ENCODE results near the gene SH3PXD2A. TPM values are rescaled to one million over a fixed set of nuclear protein-coding genes. Genes with fewer than 3 reads are reported as not detected.
"Not testable (repeated sequence)": the region's sequence is repeated elsewhere in the genome, so short reads cannot be mapped to it uniquely, and the experiment has no call there.

SH3PXD2A gene
- total and polyA plus RNA-seq, 12 donors = 6.9 to 44.9 (median 34.4) TPM

DNA sequence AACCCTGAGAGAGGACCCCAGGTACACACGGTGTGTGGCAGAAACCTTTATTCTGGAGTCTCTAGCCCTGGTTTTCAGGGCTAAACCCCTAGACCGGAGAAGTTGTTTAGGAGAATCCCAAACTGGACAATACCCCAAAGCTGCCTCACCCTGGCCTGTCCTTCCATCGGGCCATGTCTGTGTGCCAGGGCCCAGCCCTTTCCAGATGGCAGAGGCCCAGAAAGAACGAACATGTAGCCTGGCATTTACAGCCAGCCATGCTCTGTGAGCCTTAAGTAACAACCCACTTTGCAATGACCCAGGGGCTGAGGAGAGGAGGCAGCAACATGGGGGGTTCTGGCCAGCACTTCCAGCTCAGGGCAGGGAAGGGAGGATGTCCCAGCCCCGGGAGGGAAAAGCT is 219.8 kb downstream of the SH3PXD2A start:
- intact Hi-C loops (cut with DNase I) = no loop called here
- Histone ChIP-seq H3K27me3 (no peaks in the 10 kb centered on the region), H3K4me3 (no peak overlapping the region), H3K4me1 (peaks cover 29 to 67% (median 51%) of the 10 kb centered on the region in 9 donors), H3K36me3 (peaks cover 0 to 17% (median 0%) of the 10 kb centered on the region in 9 donors), H3K9me3 (no peaks in the 10 kb centered on the region), H3K27ac (peak overlapping the region in 6 of 10 donors; percentile 6 to 65 (median 46))
- ATAC-seq = peak in 7 of 8 donors; percentile 12 to 62 (median 36)
- WGBS, 2 donors = 48 to 57% methylated on average over 5 of the region's 5 CpGs
- TF ChIP-seq, protein P1, sequence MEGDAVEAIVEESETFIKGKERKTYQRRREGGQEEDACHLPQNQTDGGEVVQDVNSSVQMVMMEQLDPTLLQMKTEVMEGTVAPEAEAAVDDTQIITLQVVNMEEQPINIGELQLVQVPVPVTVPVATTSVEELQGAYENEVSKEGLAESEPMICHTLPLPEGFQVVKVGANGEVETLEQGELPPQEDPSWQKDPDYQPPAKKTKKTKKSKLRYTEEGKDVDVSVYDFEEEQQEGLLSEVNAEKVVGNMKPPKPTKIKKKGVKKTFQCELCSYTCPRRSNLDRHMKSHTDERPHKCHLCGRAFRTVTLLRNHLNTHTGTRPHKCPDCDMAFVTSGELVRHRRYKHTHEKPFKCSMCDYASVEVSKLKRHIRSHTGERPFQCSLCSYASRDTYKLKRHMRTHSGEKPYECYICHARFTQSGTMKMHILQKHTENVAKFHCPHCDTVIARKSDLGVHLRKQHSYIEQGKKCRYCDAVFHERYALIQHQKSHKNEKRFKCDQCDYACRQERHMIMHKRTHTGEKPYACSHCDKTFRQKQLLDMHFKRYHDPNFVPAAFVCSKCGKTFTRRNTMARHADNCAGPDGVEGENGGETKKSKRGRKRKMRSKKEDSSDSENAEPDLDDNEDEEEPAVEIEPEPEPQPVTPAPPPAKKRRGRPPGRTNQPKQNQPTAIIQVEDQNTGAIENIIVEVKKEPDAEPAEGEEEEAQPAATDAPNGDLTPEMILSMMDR (IDR thresholded peaks at IDR 0.05) = no peak
- peak; percentile 45 to 53 for DNase-seq

DNA sequence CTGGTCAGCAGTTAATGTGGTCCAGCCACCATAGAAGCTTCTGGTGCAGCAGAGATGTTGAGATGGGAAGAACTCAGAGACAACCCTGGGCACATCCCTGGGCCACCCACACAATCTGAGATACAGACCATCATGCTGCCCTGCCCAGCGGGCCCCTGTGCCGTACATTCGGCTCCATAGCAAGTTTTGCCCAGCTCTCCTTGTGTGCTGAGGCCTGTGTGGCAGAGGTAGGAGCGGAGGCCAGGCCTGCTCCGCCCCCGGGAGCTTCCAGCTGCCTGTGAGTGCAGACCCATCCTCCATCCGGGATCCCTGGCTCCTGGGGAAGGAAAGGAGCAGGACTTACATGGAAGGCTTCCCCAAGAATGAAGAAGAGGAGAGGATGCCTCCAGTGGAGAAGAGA is 221.5 kb downstream of the SH3PXD2A start:
- Histone ChIP-seq H3K4me3 (no peak overlapping the region), H3K4me1 (peaks cover 27 to 63% (median 37%) of the 10 kb centered on the region in 9 donors), H3K27ac (no peak overlapping the region), H3K9me3 (no peaks in the 10 kb centered on the region), H3K36me3 (peaks cover 0 to 20% (median 0%) of the 10 kb centered on the region in 9 donors), H3K27me3 (no peaks in the 10 kb centered on the region)
- 92 to 96% methylated on average over 7 of the region's 7 CpGs for WGBS, 2 donors
- TF ChIP-seq, protein P1 (IDR thresholded peaks at IDR 0.05) = no peak
- DNase-seq = no peak
- no peak for ATAC-seq
- intact Hi-C loops (cut with DNase I) = no loop called here

GRCh38 chr10:103632871-103633270 is 222.5 kb downstream of the SH3PXD2A start:
- H3K36me3 ChIP-seq = peaks cover 0 to 25% (median 0%) of the 10 kb centered on the region in 9 donors
- WGBS, 2 donors = 91% methylated on average over 6 of the region's 6 CpGs

GRCh38 chr10:103632247-103632642 is 223.1 kb downstream of the SH3PXD2A start:
- peak in 5 of 8 donors; percentile 28 to 53 (median 49) for ATAC-seq
- DNase-seq = no peak
- intact Hi-C loops (cut with DNase I) = no loop called here
- TF ChIP-seq, protein P1 (IDR thresholded peaks at IDR 0.05) = no peak
- Histone ChIP-seq H3K4me3 (no peak overlapping the region), H3K9me3 (no peaks in the 10 kb centered on the region), H3K4me1 (peaks cover 11 to 47% (median 22%) of the 10 kb centered on the region in 9 donors), H3K36me3 (peaks cover 0 to 31% (median 4%) of the 10 kb centered on the region in 9 donors), H3K27me3 (no peaks in the 10 kb centered on the region), H3K27ac (no peak overlapping the region)
- WGBS, 2 donors = 43 to 62% methylated on average over 7 of the region's 7 CpGs

More at GRCh38 chr10:103632871-103633270, 222.5 kb downstream of the SH3PXD2A start:
- H3K4me3 ChIP-seq; H3K27me3 ChIP-seq; intact Hi-C loops (cut with DNase I); ATAC-seq; DNase-seq; H3K9me3 ChIP-seq; H3K27ac ChIP-seq: not testable (repeated sequence)
- peaks cover 17 to 53% (median 27%) of the 10 kb centered on the region in 9 donors for H3K4me1 ChIP-seq

- no peak overlapping the region for H3K4me3 ChIP-seq
- TF ChIP-seq, protein P1 (IDR thresholded peaks at IDR 0.05) = no peak
- H3K9me3 ChIP-seq = no peaks in the 10 kb centered on the region
- H3K27ac ChIP-seq = no peak overlapping the region
- peaks cover 0 to 52% (median 18%) of the 10 kb centered on the region in 9 donors for H3K36me3 ChIP-seq
- 47 to 71% methylated on average over 1 of the region's 1 CpG for WGBS, 2 donors
- ATAC-seq (no peak), DNase-seq (no peak)
- H3K27me3 ChIP-seq = no peaks in the 10 kb centered on the region
- H3K4me1 ChIP-seq = peaks cover 0 to 26% (median 3%) of the 10 kb centered on the region in 9 donors
- intact Hi-C loops (cut with DNase I) = no loop called here
These were observed 225.2 kb downstream of the SH3PXD2A start for GRCh38 chr10:103630156-103630555.

All from heart right ventricle (tissue), 16 donors.